GF-D8 (cell line): ENCODE results near the gene COL4A3.
"Not testable (repeated sequence)": the region's sequence is repeated elsewhere in the genome, so short reads cannot be mapped to it uniquely, and the experiment has no call there.

Experiments
- DNase-seq: peaks from one replicate; lab custom pipeline; 2025; lab: John Stamatoyannopoulos, UW

COL4A3 gene

DNA sequence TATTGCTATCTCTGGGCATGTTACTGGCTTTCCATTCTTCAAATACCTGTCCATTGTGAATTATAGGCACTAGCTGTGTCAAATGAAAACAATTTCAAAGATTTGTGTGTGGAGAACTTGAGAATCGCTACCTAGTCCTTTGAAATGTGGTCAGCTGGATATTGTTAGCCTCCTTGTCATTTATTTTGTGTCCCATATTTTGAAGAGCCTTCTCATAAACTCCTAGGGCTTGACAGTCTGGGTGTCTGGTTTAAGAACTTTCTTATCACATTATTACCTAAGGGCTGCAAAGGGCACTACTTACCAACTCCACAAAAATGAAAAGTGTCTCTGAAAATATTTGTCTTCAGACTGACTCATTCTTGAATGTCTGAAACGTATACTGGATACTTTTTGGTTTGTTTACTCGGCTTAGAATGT lies 50.2 kb downstream of the COL4A3 start:
- DNase-seq, result no peak

DNA sequence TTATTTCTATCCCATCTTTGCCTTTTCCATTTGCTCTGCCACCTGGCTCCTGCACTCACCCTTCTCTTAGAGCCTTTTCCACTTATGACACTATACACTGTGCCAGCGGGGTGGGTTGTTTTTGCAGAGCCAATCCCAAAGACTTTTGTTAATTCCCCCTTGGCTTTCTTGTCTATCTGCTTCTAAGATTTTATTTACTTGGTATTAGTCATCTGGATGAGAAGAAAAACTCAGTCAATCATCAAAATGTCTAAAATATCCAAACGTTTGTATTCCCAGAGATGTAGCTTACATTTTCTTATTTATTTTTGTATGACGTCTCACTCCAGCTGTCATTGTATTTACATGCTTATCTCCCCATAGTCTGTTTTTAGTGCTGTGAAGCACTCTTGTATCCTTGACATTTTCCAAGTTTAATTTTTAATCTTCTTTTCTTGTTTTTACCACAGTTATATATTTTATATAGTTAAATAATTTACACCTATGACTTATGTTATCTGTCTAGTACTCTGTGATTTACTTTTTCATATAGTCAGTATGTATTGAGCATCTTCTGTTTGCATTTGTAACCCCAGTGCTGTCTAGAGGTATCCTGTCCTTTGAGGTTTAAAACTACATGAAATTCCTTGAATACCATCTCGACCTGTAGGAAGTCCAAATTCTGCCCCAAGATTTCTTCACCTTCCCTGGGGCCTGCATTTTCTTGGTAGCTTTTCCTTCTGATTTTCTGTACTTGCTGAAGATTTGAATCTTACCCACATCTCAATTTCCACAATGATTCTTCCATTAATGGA lies 55.1 kb downstream of the COL4A3 start:
- DNase-seq, result no peak

DNA sequence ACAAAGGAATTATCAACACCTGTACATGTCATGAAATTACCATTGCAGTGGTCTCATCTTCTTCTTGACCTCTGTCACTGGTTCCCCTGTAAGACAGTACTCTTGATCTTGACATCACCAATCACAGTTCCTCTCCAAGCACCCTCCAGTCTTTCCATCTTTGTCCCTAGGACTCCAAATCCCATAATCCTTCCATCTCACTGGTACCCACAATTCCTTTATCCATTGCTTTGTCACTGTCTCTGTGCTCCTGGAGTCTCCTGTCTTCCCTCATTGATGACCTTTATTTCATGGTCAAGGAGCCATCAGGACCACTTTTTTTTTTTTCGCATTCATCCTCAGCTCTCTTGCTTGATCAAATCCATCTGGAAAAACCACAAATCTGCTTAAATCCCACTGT lies 56.7 kb downstream of the COL4A3 start:
- DNase-seq, result no peak

DNA sequence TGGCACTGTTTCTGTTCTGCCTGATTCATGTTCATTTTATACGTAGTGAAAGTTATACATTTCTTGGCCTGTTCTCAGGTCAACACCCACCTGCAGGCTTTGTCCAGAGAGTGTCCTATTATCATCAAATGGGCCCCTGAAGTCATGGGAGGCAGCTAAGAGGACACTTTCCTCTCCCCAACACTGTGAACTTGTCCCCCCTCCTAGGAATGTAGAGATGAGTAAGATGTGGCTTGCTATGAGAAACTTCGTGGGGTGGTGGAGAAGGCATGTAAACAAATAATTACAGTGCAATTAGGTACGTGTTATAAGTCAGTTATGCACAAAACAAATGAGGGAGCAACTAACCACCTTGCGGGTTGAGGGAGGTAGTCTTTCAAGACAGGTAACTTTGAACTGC lies 57.9 kb downstream of the COL4A3 start:
- no peak for DNase-seq

DNA sequence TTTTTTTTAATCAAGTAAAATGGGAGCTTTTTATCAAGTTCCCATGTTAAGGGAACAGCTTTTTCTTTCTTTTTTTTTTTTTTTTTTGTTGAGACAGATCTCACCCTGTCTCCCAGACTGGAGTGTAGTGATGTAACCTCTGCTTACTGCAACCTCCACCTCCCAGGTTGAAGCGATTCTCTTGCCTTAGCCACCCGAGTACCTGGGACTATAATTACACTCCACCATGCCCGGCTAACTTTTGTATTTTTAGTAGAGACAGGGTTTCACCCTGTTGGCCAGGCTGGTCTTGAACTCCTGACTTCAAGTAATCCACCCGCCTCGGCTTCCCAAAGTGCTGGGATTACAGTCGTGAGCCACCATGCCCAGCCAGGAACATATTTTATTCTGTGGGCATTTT lies 61.2 kb downstream of the COL4A3 start:
- not testable (repeated sequence) for DNase-seq

DNA sequence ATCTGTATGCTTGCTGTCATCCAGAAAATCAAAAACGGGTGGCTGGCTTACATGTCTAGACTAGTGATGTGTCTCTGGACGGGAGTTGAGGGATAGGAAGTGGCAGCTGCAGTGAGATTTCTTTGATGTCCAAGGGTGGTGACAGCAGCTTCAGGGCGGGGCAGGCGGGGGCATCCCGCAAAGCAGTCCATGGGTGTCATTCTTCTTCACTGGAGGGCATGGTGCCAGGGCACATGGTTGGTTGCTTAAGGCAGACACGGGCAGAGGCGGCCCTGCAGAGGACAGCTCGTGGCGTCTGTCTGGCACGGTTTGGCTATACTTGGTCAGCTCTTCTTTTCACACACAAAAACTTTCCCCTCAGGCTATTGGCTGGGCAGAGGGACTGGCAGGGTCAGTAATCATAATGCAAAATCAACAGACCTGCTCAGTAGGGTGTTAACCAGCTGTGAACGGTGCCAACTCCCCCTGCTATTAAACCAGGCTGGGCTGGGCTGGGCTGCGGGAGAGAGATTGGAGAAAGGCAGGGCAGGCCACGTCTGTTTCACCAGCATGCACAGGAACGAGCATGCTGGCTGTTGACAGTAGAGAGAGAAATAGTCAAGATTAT lies 63.7 kb downstream of the COL4A3 start:
- no peak for DNase-seq

DNA sequence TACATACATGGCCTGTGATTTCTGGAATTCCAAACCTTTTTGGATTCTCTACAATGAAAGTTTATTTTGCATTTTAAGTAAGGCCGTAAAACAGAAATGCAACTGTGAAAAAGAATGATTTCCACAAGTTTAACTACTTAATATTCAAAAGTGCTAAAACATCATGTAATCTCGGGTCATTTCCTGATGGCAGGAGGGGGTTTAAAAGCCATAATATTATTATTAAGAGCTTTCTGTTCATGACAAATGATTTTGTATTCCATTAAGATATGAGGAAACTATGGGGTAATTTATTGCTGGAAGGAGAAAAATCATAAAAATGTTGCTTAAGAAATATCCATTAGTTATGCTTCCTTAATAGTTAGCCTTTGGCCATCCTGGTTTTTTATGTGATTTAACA lies 65.7 kb downstream of the COL4A3 start:
- DNase-seq, result no peak

DNA sequence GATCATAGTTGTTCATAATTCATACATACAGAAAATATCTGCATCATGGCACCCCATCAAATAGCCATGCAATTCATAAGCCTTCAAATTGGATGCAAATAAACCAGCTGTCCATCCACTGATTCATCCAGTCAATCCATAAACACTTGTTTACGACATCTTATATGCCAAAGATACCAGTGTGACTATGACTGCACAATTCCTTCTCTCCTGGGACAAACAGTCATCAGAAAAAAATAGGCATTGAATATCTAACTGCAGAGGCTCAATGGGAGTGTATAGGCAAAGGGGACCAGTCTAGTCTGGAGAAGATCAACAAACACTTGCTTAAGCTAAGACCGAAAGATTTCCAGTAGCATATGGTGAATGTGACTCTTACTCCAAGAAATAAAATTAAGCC lies 70.0 kb downstream of the COL4A3 start:
- no peak for DNase-seq

DNA sequence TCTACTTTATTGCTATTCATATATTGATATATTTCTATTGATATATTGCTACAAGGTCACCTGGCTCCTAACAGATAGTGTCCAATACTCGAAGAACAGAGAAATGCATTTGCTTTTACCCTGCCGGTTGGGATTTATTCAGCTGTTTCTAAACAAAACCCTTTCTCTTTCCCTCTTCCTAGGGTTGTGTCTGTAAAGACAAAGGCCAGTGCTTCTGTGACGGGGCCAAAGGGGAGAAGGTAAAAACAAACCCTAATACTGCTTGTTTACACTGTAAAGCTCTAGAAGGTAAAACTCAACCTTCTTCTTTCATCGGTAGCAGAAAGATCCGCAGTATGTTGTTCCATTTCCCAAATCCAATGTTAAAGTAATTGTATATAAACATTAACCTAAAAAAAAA lies 73.4 kb downstream of the COL4A3 start:
- DNase-seq, result no peak

DNA sequence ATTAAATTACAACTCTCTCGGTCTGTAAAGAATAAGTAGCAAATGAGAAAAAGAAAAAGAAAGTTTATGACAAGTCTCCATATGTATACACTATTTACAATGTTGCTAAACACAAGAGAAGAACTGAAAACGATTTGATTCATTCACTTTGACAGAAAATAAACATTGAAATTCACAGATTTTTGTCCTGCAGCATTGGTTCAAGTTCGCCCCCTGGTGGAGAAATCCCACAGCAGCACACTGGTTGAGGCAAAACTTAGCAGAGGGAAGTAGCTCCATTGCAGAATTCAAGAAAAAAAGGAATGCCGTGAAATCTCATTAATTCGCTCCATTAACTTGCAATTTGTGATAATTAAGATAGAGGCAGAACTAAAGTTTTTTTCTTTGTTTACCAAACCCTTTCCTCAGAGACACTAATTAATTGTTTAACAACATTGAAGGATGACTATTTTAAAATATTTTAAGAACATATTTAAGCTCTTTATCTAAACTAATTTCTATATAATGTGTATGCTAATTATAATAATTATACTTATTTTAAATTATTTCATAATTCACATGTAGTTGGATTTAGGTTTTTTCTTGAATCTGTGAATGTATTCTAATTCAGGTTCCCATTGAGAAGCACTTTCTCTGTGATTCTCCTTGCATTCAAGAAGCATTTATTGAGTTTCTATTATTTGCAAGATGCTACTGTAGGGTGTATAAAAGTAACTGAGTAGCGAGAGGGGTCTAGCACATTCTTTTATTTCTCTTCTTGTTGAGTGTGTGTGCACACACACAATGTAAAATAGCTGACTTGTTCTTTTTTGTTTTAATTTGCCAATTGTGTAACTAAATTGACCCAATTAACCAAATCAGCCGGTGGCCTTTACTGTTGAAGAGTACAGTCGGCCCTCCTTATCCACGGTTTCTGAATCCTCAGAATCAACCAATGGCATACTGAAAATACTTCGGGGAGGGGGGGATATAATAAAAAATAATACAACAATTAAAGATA lies 74.1 kb downstream of the COL4A3 start:
- DNase-seq, result no peak

DNA sequence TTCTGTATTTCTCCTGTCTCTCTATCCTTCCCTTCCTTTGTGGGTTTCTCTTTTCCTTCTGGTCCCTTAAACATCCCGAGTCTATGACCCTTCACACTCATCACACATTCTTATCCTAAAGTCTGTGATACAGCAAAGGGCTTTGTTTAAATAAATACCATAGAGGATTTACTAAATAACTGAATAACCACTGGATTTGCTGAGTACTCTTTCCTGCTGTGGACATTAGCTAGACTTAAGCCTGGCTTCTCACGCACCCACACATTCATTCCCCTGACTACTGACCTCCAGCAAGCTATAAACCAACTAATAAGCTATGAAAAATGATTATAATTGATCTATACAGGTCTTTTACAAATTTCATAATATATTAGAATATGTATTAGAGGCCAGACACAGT lies 76.6 kb downstream of the COL4A3 start:
- DNase-seq, result no peak

DNA sequence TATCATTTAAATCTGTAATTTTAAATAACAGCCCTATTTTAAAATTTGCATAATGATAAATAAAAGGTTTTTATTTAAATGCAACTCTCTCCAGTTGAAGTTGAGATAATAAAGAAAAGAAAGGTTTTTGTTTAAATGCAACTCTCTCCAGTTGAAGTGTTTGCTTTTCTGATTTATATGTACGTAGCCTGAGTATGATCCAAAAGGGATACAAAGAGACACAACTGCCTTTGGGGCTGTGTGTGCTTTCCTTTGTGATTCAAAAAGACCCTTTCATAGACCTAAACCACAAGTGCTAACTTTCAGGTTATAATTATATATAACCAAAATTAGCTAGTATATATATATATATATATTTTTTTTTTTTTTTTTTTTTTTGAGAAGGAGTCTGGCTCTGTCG lies 84.5 kb downstream of the COL4A3 start:
- no peak for DNase-seq

DNA sequence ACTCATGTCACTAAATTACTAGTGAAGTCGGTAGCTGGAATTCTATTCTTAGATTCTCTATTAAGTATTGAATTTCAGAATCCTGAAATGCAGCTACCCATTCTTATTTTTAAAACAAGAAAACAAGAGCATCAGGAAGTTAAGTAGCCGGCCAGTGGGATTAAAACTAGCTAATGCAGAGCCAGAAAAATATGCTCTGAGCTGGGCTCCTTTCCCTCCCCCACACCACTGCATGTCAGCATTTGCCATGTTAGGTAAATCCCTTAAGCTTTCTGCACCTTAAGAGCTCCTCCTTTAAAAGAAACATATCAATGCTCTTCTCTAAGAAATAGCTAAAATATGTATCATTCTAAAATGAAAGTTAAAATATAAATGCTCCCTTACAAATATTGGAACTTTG lies 88.4 kb downstream of the COL4A3 start:
- DNase-seq, result no peak

DNA sequence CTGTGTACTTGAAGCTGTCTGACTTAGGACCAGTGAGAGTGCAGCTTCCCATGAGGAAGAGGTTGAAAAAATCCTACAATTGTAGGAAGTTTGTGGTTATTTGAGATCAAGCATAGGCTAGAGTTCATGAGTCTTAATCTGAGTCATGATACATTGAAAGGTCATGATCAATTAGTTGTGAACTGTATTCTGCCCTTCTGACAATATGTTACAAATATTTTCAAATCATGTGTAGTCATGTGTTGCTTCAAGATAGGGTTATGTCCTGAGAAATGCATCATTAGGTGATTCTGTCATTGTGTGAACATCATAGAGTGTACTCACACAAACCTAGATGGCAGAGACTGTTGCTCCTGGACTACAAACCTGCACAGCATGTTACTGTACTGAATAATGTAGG lies 92.2 kb downstream of the COL4A3 start:
- no peak for DNase-seq

DNA sequence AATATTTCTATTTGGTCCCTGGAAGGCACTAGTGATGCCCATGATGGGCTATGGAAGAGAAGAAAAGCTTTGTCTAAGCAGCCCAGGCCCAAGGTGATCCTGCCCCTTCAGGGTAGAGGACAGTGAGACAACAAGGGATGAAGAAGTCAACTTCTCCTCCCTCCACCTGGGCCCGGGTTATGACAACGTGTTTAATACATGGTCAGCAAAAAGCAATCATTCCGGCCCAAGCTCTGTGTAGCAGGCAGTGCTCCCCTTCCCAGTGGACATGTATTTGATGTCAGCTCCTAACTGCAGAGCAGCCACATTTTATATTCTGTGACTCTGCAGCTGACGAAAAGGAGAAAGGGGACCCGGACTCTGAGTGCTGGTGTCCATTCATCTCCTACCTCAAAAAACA lies 93.4 kb downstream of the COL4A3 start:
- DNase-seq, result no peak

DNA sequence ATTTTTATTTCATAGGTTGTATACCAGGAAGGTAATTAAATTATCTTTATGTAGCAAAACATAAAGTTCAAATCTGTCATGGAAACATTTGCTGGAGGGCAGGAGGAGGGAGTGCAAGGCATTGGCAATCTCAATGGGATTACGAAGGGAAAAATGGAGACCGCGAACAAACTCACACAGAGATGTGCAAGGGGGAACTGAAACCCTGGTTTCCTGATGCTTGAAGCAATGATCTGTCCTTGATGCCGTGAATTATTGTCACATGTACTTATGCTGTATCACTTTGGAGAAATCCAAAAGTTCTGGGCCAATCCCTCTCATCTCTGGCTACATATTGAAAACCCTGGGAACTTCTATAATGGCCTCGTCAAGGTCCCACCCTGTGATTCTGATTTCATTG lies 95.6 kb downstream of the COL4A3 start:
- no peak for DNase-seq

DNA sequence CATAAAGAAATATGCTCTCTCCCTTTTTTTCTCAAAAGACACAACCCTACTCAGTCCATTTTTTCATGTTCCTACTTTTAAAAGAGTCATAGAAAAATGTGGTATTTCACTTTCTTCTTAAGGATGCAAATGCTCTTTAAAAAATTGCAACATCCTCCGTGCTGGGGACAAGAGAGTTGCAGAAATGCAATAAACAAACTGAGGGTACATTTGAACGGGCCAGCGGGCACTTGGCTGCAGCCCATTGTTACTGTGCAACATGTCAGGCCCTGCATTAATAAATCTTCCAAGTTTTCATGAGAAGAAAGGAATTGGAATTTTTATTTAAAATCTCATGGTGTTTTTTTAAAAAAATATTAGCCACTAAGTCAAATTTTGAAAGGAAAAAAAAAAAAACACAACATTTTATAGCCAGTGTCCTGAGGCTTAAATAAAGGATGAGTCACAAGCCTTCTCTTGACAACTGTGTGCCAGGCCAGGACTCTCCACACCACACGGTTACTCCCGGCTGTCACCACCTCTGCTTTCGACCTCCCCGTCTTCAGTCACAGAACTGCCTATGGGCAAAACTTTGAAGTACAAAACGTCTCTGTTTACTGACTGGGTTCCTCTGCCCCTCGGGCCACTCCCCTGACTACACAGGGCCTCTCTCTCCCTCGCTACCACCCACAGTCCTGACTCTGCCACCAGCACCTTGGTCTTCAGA lies 103.1 kb downstream of the COL4A3 start:
- no peak for DNase-seq

DNA sequence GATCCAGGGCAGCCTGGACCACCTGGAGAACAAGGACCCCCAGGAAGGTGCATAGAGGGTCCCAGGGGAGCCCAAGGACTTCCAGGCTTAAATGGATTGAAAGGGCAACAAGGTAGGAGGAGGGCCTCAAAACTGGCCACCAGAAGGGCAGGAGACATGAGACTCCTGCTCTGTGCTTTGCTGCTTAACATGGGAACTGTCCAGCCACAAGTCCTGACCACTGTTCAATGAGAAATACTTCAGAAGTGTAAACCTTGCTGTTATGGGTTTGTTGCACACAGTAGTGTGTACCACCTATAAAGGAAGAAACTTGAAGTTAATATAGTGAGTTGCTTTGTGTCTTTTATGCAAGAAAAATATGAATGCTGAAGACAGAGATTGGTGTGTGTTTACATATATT lies 116.5 kb downstream of the COL4A3 start:
- no peak for DNase-seq

DNA sequence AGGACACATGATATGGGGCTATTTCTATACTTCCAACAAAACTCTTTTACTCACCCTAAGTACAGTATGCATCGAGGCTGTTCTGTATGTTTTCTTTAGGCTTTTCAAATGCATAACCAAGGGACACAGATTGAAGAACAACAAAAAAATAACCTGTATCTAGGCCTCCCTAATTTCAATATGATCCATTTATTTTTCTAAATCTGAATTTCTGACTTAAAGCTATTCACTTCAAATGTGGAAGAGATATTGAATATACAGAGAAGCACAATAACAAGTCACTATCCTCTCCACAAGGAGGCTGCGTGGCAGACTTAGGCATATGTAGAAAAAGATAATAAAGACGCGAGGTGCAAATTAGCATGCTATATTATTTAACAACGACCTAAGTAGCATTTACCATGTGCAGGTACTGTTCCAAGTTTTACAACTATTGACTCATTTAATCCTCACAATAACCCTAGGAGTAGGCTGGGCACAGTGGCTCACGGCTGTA lies 121.4 kb downstream of the COL4A3 start:
- no peak for DNase-seq

DNA sequence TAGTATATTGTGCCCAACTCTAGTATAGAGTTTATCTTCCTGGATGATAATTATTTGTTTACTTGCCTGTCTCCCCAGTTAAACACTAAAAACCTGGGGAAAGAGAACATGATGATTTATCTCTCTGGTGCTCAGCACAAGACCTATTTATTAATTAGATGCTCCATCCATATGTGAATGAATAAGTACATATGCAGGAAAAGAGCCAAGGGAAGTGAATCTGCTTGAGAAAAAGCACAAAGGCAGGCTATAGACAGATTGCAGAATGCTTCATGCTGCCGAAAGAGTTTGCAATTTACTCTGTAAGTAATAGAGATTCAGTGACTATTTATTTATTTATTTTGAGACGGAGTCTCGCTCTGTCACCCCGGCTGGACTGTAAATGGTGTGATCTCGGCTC lies 123.3 kb downstream of the COL4A3 start:
- no peak for DNase-seq

DNA sequence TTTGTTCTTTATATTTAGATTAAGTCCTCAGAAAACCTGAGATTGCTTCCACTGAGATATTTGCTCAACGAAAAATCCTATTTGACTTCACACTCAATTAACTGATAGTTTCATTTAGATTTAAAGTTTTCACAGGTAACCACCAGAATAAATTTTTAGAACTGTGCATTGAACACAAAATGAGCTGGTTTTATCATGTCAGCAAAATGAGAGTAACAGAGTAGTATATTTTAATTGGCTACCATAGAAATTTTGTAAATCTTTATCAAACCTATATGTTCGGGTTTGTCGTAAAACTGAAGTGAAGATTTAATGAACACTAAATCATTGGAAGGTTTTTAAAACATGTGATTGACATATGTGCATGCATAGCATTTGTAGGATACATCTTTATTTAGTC lies 127.9 kb downstream of the COL4A3 start:
- no peak for DNase-seq

DNA sequence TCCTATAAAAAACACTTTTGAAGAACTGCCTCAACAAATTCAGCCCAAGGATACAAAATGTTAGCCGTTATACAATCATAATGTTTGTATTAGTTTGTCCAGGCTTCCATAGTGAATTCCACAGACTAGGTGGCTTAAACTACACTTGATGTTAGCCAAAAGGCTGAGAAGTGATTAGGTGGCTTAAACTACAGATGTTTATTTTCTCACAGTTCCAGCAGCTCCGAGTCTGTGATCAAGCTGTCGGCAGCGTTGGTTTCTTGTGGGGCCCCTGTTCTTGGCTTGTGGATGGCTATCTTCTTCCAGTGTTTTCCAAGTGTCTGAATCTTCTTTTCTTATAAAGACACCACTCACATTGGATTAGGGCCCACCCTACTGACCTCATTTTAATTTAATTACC lies 129.1 kb downstream of the COL4A3 start:
- no peak for DNase-seq
